HepG2 (cell line): ENCODE results near the gene TMEM220. TPM values are rescaled to one million over a fixed set of nuclear protein-coding genes. Genes with fewer than 3 reads are reported as not detected.

ENCODE experiments used
- BRD4 ChIP-seq: sonication (generic); formaldehyde crosslinking; IDR thresholded peaks from 2 replicates; pipeline ENCODE4 v1.4.0; 2020; ENCODE audit warnings: missing genetic modification reagents
- CHCHD3 ChIP-seq: sonication (generic); formaldehyde crosslinking; IDR thresholded peaks from 2 replicates; pipeline ENCODE4 v1.8.0; 2022; ENCODE audit warnings: mild to moderate bottlenecking, missing genetic modification reagents, moderate library complexity
- MED1 ChIP-seq: sonication (generic); formaldehyde crosslinking; IDR thresholded peaks from 2 replicates; pipeline ENCODE4 v1.4.0; 2020; ENCODE audit warnings: missing genetic modification reagents
- NBN ChIP-seq: fragments of 450-650 bp; conservative IDR thresholded peaks from 2 replicates; pipeline ENCODE4 v1.6.1; 2017
- PRPF4 ChIP-seq: fragments of 200-400 bp; formaldehyde crosslinking; IDR thresholded peaks from 2 replicates; pipeline ENCODE4 v1.6.1; 2016; ENCODE audit warnings: low read length, low read depth; ENCODE audit not compliant: poor library complexity, severe bottlenecking
- SKI ChIP-seq: fragments of 450-650 bp; IDR thresholded peaks from one replicate; pipeline ENCODE4 v1.6.1; 2018; ENCODE audit warnings: mild to moderate bottlenecking; ENCODE audit not compliant: partially characterized antibody
- SMAD3 ChIP-seq: sonication (generic); formaldehyde crosslinking; IDR thresholded peaks from 2 replicates; pipeline ENCODE4 v1.4.0; 2020; ENCODE audit warnings: missing genetic modification reagents
- SNAPC2 ChIP-seq: sonication (generic); formaldehyde crosslinking; IDR thresholded peaks from 2 replicates; pipeline ENCODE4 v1.8.1; 2022; ENCODE audit warnings: mild to moderate bottlenecking, missing genetic modification reagents
- TAF15 ChIP-seq: fragments of 200-400 bp; formaldehyde crosslinking; IDR thresholded peaks from one replicate; pipeline ENCODE4 v1.6.1; 2018; ENCODE audit warnings: mild to moderate bottlenecking, low read depth, low read length; ENCODE audit not compliant: poor library complexity, severe bottlenecking
- TMF1 ChIP-seq: sonication (generic); formaldehyde crosslinking; IDR thresholded peaks from 2 replicates; pipeline ENCODE4 v1.8.1; 2022; ENCODE audit warnings: low read depth, missing genetic modification reagents
- TRIM24 ChIP-seq: sonication (generic); formaldehyde crosslinking; IDR thresholded peaks from 2 replicates; pipeline ENCODE4 v1.8.0; 2022; ENCODE audit warnings: mild to moderate bottlenecking, missing genetic modification reagents
- ZC3H13 ChIP-seq: sonication (generic); formaldehyde crosslinking; IDR thresholded peaks from 2 replicates; pipeline ENCODE4 v1.8.1; 2023; ENCODE audit warnings: mild to moderate bottlenecking, missing genetic modification reagents, moderate library complexity
- ZFP1 ChIP-seq: IDR thresholded peaks from 2 replicates; pipeline ENCODE4 v1.6.1; 2016
- ZNF251 ChIP-seq: sonication (generic); formaldehyde crosslinking; IDR thresholded peaks from 2 replicates; pipeline ENCODE4 v1.9.0; 2021; ENCODE audit warnings: mild to moderate bottlenecking, missing genetic modification reagents
- ZNF556 ChIP-seq: sonication (generic); formaldehyde crosslinking; IDR thresholded peaks from 2 replicates; pipeline ENCODE4 v1.4.0; 2020; ENCODE audit warnings: mild to moderate bottlenecking, missing genetic modification reagents, borderline replicate concordance
- ZNF747 ChIP-seq: sonication (generic); formaldehyde crosslinking; IDR thresholded peaks from 2 replicates; pipeline ENCODE4 v1.8.1; 2023; ENCODE audit warnings: missing genetic modification reagents, mild to moderate bottlenecking, borderline replicate concordance
- ZNF782 ChIP-seq: sonication (generic); formaldehyde crosslinking; IDR thresholded peaks from 2 replicates; pipeline ENCODE4 v1.4.0; 2020; ENCODE audit warnings: missing genetic modification reagents, mild to moderate bottlenecking, borderline replicate concordance
- ZNF790 ChIP-seq: sonication (generic); formaldehyde crosslinking; IDR thresholded peaks from 2 replicates; pipeline ENCODE4 v1.8.0; 2022; ENCODE audit warnings: missing genetic modification reagents, mild to moderate bottlenecking, borderline replicate concordance
- polyA plus RNA-seq, 8 experiments: library from polyadenylated mRNA; depleted of rRNA in 3 of 8; stranded (reverse) in 7 of 8; unstranded in 1 of 8; fragments of >200 nt; fragmentation: Illumina TruSeq in 4 of 8; extraction: Trizol in 4 of 8; gene quantifications; 2 replicates each; pipeline versions ENCODE4 v1.2.1 to v1.2.3, GENCODE V29; 2011 to 2016; ENCODE audit warnings: low read depth in 4 of 8, missing spikeins in 1 of 8, mixed read lengths in 1 of 8; ENCODE audit not compliant: insufficient read depth in 1 of 8
- total RNA-seq, 5 experiments: library from RNA; depleted of rRNA; stranded (reverse); fragments of >200 nt; fragmentation: Illumina TruSeq; extraction: Trizol; gene quantifications; 2 replicates each; pipeline ENCODE4 v1.2.3, GENCODE V29; 2016; ENCODE audit warnings: low read depth in 1 of 5
- TF ChIP-seq, protein P1 (sequence below), 2 experiments: sonication (generic) in 1 of 2; formaldehyde crosslinking in 1 of 2; IDR thresholded peaks; 2 replicates each; pipeline versions ENCODE4 v1.5.1 to v1.6.1; 2011 to 2020; ENCODE audit warnings: borderline replicate concordance in 1 of 2, low read depth in 1 of 2, low read length in 1 of 2, mild to moderate bottlenecking in 1 of 2, missing genetic modification reagents in 1 of 2, moderate library complexity in 1 of 2
- TF ChIP-seq, protein P2 (sequence below): IDR thresholded peaks from 2 replicates; pipeline ENCODE4 v1.6.1; 2016; ENCODE audit warnings: missing compliant biosample characterization, missing genetic modification reagents, borderline replicate concordance
- TF ChIP-seq, protein P3 (sequence below): IDR thresholded peaks from 2 replicates; pipeline ENCODE4 v1.6.1; 2016; ENCODE audit warnings: missing compliant biosample characterization, missing genetic modification reagents, borderline replicate concordance
- TF ChIP-seq, protein P4 (sequence below): sonication (generic); formaldehyde crosslinking; IDR thresholded peaks from 2 replicates; pipeline ENCODE4 v1.8.1; 2023; ENCODE audit warnings: mild to moderate bottlenecking, missing genetic modification reagents, borderline replicate concordance
- TF ChIP-seq, protein P5 (sequence below): sonication (generic); formaldehyde crosslinking; conservative IDR thresholded peaks from 2 replicates; pipeline ENCODE4 v1.4.0; 2020; ENCODE audit warnings: missing genetic modification reagents

TMEM220 gene
- total and polyA plus RNA-seq, 2 of the 13 experiments (the other 11 are each of a cell fraction or from before 2014, with no cell fraction given): 1.3 to 2.2 TPM

DNA sequence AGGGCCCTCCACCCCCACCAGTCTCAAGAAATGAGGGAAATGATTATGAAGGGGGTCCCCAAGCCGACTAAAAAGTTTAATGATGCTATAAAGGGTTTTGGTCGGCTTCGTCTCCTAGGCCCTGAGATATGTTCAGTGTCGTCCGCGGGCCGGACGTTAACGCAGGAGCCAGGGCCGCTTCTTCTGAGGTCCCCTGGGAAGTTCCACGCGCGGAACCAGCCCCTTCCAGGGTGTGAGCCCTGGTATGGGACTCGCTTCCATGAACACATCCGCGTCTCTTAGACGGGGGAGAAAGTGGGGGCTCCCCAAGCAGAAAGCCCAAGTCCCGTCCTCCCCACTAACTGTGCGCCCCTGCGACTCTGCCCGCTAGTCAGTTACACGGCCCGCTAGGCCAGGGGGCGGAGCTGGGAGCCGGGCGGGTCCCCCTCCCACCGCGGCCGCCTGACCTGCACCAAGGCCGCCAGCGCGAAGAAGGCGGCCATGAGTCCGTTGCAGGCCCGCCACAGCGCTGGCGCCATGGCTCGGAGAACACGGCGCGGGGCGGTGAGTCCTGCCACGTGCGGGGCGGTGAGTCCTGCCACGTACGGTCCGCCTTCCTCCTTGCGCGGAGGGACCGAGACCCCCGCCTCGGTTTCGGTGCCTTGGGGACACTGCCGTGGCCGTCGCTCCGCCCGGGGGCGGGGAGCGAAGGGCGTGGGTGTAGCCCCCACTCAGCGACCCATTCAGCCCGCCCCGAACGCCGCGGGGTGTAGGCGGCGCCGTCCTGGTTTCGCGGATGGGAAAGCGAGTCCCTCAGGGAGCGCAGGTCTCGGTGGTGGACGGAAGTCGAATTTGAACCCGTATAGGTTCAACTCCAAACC lies at the start of gene TMEM220 (continued):
- TF ChIP-seq, protein P1, sequence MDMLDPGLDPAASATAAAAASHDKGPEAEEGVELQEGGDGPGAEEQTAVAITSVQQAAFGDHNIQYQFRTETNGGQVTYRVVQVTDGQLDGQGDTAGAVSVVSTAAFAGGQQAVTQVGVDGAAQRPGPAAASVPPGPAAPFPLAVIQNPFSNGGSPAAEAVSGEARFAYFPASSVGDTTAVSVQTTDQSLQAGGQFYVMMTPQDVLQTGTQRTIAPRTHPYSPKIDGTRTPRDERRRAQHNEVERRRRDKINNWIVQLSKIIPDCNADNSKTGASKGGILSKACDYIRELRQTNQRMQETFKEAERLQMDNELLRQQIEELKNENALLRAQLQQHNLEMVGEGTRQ (IDR thresholded peaks at IDR 0.05; ENCODE audit: low read depth, low read length): no peak
- TF ChIP-seq, protein P1 (CRISPR knock-in tag; IDR thresholded peaks at IDR 0.05; ENCODE audit: borderline replicate concordance): no peak; the same call in 1 of the 2 replicates
- TF ChIP-seq PRPF4 (no peak), TAF15 (no peak), ZC3H13 (CRISPR knock-in tag) (peak; percentile 86), TRIM24 (CRISPR knock-in tag) (no peak), ZNF790 (no peak), MED1 (CRISPR knock-in tag) (0 out of 2 replicates have a peak, but pooled peaks have one; percentile 33), ZFP1 (CRISPR knock-in tag) (no peak), SMAD3 (CRISPR knock-in tag) (no peak), NBN (no peak), ZNF251 (CRISPR knock-in tag) (no peak), CHCHD3 (CRISPR knock-in tag) (no peak), ZNF556 (CRISPR knock-in tag) (peak; percentile 48; the same call in 1 of the 2 replicates), SKI (peak; percentile 40), ZNF747 (CRISPR knock-in tag) (peak; percentile 23; the same call in 1 of the 2 replicates), SNAPC2 (CRISPR knock-in tag) (peak; percentile 26; the same call in 1 of the 2 replicates), TMF1 (peak; percentile 86), BRD4 (CRISPR knock-in tag) (peak; percentile 86), ZNF782 (peak; percentile 77; the same call in 1 of the 2 replicates)
- TF ChIP-seq, protein P2, sequence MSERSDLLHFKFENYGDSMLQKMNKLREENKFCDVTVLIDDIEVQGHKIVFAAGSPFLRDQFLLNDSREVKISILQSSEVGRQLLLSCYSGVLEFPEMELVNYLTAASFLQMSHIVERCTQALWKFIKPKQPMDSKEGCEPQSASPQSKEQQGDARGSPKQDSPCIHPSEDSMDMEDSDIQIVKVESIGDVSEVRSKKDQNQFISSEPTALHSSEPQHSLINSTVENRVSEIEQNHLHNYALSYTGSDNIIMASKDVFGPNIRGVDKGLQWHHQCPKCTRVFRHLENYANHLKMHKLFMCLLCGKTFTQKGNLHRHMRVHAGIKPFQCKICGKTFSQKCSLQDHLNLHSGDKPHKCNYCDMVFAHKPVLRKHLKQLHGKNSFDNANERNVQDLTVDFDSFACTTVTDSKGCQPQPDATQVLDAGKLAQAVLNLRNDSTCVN (CRISPR knock-in tag): peak; percentile 57; the same call in 1 of the 2 replicates
- TF ChIP-seq, protein P3, sequence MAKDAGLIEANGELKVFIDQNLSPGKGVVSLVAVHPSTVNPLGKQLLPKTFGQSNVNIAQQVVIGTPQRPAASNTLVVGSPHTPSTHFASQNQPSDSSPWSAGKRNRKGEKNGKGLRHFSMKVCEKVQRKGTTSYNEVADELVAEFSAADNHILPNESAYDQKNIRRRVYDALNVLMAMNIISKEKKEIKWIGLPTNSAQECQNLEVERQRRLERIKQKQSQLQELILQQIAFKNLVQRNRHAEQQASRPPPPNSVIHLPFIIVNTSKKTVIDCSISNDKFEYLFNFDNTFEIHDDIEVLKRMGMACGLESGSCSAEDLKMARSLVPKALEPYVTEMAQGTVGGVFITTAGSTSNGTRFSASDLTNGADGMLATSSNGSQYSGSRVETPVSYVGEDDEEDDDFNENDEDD (CRISPR knock-in tag): peak; percentile 79
- TF ChIP-seq, protein P4, sequence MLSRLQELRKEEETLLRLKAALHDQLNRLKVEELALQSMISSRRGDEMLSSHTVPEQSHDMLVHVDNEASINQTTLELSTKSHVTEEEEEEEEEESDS: no peak
- TF ChIP-seq, protein P5, sequence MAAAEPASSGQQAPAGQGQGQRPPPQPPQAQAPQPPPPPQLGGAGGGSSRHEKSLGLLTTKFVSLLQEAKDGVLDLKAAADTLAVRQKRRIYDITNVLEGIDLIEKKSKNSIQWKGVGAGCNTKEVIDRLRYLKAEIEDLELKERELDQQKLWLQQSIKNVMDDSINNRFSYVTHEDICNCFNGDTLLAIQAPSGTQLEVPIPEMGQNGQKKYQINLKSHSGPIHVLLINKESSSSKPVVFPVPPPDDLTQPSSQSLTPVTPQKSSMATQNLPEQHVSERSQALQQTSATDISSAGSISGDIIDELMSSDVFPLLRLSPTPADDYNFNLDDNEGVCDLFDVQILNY (CRISPR knock-in tag): no peak; the same call in 1 of the 2 replicates
